ENCODE data around the gene RAPGEF2. TPM values are rescaled to one million over a fixed set of nuclear protein-coding genes. Genes with fewer than 3 reads are reported as not detected.

The RAPGEF2 gene
- total and polyA plus RNA-seq, 8 donors = 4.3 to 27.5 (median 13.9) TPM

GRCh38 chr4:159145318-159145991 is 42.6 kb downstream of the RAPGEF2 start:
- peak in 1 of 4 donors; percentile 20 for ATAC-seq
- Histone ChIP-seq H3K9me3 (no peaks in the 10 kb centered on the region), H3K4me1 (peaks cover 0 to 32% (median 30%) of the 10 kb centered on the region in 3 donors), H3K27ac (no peak overlapping the region), H3K4me3 (no peak overlapping the region), H3K36me3 (no peaks in the 10 kb centered on the region), H3K27me3 (no peaks in the 10 kb centered on the region)
- DNase-seq = no peak
- WGBS, 2 donors = 83 to 87% methylated on average over 4 of the region's 4 CpGs
- no peak for FAIRE-seq
- no peak for TF ChIP-seq CTCF (IDR thresholded peaks at IDR 0.05)
- intact Hi-C loops (cut with DNase I) = no loop called here

- Histone ChIP-seq H3K9me3 (no peaks in the 10 kb centered on the region), H3K27ac (no peak overlapping the region), H3K4me3 (no peak overlapping the region), H3K27me3 (no peaks in the 10 kb centered on the region), H3K4me1 (peaks cover 0 to 35% (median 35%) of the 10 kb centered on the region in 3 donors), H3K36me3 (no peaks in the 10 kb centered on the region)
- FAIRE-seq = peak; percentile 34
- no peak for TF ChIP-seq CTCF (IDR thresholded peaks at IDR 0.05)
- no peak for DNase-seq
- no peak for ATAC-seq
- intact Hi-C loops (cut with DNase I) = no loop called here
- 71 to 78% methylated on average over 1 of the region's 1 CpG for WGBS, 2 donors
Measured at GRCh38 chr4:159145992-159146330, 43.1 kb downstream of the RAPGEF2 start.

DNA sequence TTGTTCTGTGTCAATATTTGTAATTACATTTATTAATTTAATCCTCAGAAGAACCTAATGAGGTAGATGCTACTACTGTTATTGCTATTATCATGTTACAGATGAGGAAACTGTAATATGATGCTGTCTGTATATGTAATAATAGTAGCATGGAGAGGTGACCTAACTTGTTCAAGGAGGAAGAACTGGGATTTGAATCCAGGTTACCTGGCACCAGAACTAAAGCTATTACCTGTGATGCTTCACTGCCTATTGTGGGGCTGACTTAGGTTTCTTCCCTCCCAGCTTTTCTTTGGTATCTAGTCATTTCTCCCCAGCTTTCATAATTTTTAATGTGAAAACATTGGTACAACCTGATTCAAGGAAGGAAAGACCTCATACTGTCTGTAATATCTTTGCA is 43.6 kb downstream of the RAPGEF2 start:
- ATAC-seq = no peak
- Histone ChIP-seq H3K36me3 (no peaks in the 10 kb centered on the region), H3K9me3 (no peaks in the 10 kb centered on the region), H3K4me3 (no peak overlapping the region), H3K27me3 (no peaks in the 10 kb centered on the region), H3K4me1 (peaks cover 0 to 36% (median 35%) of the 10 kb centered on the region in 3 donors), H3K27ac (no peak overlapping the region)
- no peak for DNase-seq
- intact Hi-C loops (cut with DNase I) = no loop called here
- no peak for TF ChIP-seq CTCF (IDR thresholded peaks at IDR 0.05)
- no peak for FAIRE-seq

DNA sequence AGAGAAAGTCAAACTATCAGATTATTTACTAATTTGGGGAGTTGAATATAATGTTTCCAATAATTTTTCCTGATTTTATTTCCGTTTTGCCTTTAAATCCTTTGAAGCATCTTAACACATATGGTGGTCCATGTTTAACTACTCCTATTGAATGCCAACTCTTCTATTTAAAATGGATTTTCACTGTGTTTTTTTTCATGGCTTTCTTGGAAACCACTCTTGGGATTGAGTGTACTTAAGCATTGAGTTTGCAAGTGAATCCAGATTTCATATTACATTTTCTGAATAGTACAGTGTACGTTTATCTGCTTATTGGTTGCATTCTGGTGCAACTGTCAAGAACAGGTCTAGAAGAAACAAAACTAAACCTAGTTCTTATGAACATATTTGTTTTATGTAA is 45.6 kb downstream of the RAPGEF2 start:
- DNase-seq (no peak), FAIRE-seq (no peak), ATAC-seq (no peak)
- H3K36me3 ChIP-seq = no peaks in the 10 kb centered on the region
- no peak for TF ChIP-seq CTCF (IDR thresholded peaks at IDR 0.05)
- no peaks in the 10 kb centered on the region for H3K9me3 ChIP-seq
- 88 to 95% methylated on average over 2 of the region's 2 CpGs for WGBS, 2 donors
- intact Hi-C loops (cut with DNase I) = no loop called here
- no peaks in the 10 kb centered on the region for H3K27me3 ChIP-seq
- no peak overlapping the region for H3K4me3 ChIP-seq
- H3K4me1 ChIP-seq = peaks cover 0 to 27% (median 18%) of the 10 kb centered on the region in 3 donors
- no peak overlapping the region for H3K27ac ChIP-seq

DNA sequence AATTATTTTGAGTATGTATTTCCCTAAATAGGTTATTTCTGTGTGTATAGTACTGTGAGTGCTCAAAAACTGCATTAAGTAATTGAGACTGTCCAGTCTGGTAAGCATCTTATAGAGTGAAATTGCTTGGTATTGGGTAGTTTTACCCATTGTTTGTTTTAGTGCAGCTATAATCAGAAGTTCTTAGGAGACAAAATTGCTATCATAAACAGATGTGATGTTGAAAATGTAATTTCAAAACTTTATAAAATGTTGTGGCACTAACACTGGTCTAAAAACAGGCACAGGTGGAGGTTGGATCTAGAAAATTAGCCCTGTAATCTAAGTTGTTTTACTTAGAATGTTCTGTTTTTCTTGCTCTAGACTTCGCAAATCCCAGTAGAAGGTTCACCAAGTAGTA is 46.8 kb downstream of the RAPGEF2 start:
- FAIRE-seq = no peak
- H3K27me3 ChIP-seq = no peaks in the 10 kb centered on the region
- H3K4me1 ChIP-seq = peaks cover 0 to 29% (median 25%) of the 10 kb centered on the region in 3 donors
- no peaks in the 10 kb centered on the region for H3K9me3 ChIP-seq
- DNase-seq = no peak
- 96 to 100% methylated on average over 1 of the region's 1 CpG for WGBS, 2 donors
- TF ChIP-seq CTCF (IDR thresholded peaks at IDR 0.05) = no peak
- H3K36me3 ChIP-seq = no peaks in the 10 kb centered on the region
- no peak overlapping the region for H3K4me3 ChIP-seq
- no peak for ATAC-seq
- no peak overlapping the region for H3K27ac ChIP-seq
- intact Hi-C loops (cut with DNase I) = no loop called here
